ENCODE results near the gene TAF4.

DNA sequence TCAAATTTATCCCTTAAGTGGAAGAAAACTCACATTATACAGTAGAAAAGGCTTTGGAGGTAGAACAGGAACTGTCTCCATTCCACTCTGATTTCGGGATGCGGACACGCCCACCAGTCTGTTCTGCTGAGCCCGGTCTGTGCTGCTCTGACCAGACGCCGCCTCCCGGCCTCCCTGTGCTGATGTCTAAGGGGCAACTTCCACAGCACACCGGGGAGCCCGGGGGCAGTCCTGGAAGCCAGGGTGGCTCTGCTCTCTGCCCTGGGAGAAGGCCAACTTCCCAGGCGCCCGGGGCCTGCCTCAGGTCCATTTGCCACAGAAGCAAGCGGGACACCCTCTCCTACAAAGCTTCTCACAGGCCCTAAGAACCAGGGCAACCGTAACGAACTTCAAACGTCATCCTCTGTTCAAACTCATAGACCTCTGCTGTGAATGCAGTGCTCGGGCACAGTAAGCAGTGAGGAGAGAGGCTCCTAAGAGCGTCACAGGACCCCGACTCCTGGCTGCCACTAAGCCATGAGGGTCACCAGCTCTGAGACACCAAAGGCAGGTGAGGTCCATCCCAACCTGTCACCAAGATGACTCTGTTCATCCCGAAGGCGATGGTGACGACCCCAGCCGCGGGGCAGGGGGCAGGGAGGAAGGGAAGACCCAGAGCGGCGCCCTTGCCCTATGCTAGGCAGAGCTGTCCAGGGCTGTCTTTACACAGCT lies 5.6 kb downstream of the TAF4 start:
- TF ChIP-seq, protein P1, sequence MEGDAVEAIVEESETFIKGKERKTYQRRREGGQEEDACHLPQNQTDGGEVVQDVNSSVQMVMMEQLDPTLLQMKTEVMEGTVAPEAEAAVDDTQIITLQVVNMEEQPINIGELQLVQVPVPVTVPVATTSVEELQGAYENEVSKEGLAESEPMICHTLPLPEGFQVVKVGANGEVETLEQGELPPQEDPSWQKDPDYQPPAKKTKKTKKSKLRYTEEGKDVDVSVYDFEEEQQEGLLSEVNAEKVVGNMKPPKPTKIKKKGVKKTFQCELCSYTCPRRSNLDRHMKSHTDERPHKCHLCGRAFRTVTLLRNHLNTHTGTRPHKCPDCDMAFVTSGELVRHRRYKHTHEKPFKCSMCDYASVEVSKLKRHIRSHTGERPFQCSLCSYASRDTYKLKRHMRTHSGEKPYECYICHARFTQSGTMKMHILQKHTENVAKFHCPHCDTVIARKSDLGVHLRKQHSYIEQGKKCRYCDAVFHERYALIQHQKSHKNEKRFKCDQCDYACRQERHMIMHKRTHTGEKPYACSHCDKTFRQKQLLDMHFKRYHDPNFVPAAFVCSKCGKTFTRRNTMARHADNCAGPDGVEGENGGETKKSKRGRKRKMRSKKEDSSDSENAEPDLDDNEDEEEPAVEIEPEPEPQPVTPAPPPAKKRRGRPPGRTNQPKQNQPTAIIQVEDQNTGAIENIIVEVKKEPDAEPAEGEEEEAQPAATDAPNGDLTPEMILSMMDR (IDR thresholded peaks at IDR 0.05): no peak
- TF ChIP-seq POLR2A (IDR thresholded peaks at IDR 0.05): no peak
- no peak for TF ChIP-seq POLR2AphosphoS5 (IDR thresholded peaks at IDR 0.05; ENCODE audit: insufficient read depth in 1 of 2, low read depth in 1 of 2)

All from vagina (tissue), 2 donors.